GM18517 (cell line): ENCODE measurements around the gene SGSM2.

Experiments used
- ATAC-seq: cut with Tn5 transposase; IDR thresholded peaks from one replicate; pipeline ENCODE4 v1.9.1; 2021; ENCODE audit warnings: mild to moderate bottlenecking, moderate library complexity; ENCODE audit not compliant: unreplicated experiment

The SGSM2 gene

GRCh38 chr17:2366747-2367494 lies 29.6 kb downstream of the SGSM2 start:
- no peak for ATAC-seq

- no peak for ATAC-seq
These were observed 31.1 kb downstream of the SGSM2 start for GRCh38 chr17:2368359-2368758.

GRCh38 chr17:2369039-2369438 lies 31.7 kb downstream of the SGSM2 start:
- no peak for ATAC-seq

- no peak for ATAC-seq
These were observed 32.4 kb downstream of the SGSM2 start for GRCh38 chr17:2369551-2370210.

- no peak for ATAC-seq
These were observed 32.9 kb downstream of the SGSM2 start for GRCh38 chr17:2370211-2370589.

GRCh38 chr17:2371183-2372130 lies 34.2 kb downstream of the SGSM2 start:
- ATAC-seq: no peak

- no peak for ATAC-seq
These were observed 34.9 kb downstream of the SGSM2 start for GRCh38 chr17:2372180-2372579.

- no peak for ATAC-seq
These were observed 35.4 kb downstream of the SGSM2 start for GRCh38 chr17:2372681-2373080.

- no peak for ATAC-seq
These were observed 35.9 kb downstream of the SGSM2 start for GRCh38 chr17:2373179-2373578.

GRCh38 chr17:2374549-2375285 lies 37.4 kb downstream of the SGSM2 start:
- ATAC-seq: no peak

- no peak for ATAC-seq
These were observed 38.1 kb downstream of the SGSM2 start for GRCh38 chr17:2375406-2375805.

- no peak for ATAC-seq
These were observed 38.8 kb downstream of the SGSM2 start for GRCh38 chr17:2376107-2376506.

- ATAC-seq: no peak
These were observed 40.4 kb downstream of the SGSM2 start for GRCh38 chr17:2377659-2378058.

- ATAC-seq: no peak
These were observed 41.6 kb downstream of the SGSM2 start for GRCh38 chr17:2378905-2379304.

GRCh38 chr17:2379489-2380225 lies 42.4 kb downstream of the SGSM2 start:
- ATAC-seq: no peak

GRCh38 chr17:2380226-2380922 lies 43.1 kb downstream of the SGSM2 start:
- no peak for ATAC-seq

- ATAC-seq: no peak
These were observed 43.8 kb downstream of the SGSM2 start for GRCh38 chr17:2380950-2381649.

GRCh38 chr17:2383628-2384167 lies 46.4 kb downstream of the SGSM2 start:
- no peak for ATAC-seq
